Activated CD4-positive, alpha-beta T cell treated with anti-CD3 and anti-CD28 coated beads for 24 hours (primary cell): ENCODE results near the gene DNAH3.
"Not testable (repeated sequence)": the region's sequence is repeated elsewhere in the genome, so short reads cannot be mapped to it uniquely, and the experiment has no call there.

ENCODE experiments used
- DNase-seq, 2 donors: peaks; one replicate each; pipeline ENCODE4 v3.0.0-alpha.2; 2020; ENCODE audit warnings: low read depth in 2 of 2

DNAH3 gene

GRCh38 chr16:20944861-20945574, 205.6 kb downstream of the DNAH3 start:
- peak; percentile 8 to 11 for DNase-seq

GRCh38 chr16:20942256-20942655, 208.4 kb downstream of the DNAH3 start:
- no peak for DNase-seq

DNA sequence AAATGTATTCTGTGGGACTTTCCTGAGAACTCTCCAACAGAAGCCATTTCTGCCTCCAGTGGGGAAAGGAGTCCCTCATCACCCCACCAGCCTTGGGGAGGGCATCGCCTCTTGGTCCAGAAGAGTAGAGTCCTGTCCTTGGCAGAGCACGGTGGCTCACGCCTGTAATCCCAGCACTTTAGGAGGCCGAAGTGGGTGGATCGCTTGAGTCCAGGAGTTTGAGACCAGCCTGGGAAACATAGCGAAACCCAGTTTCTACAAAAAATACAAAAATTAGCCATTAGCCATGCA, 209.1 kb downstream of the DNAH3 start:
- DNase-seq: no peak

DNA sequence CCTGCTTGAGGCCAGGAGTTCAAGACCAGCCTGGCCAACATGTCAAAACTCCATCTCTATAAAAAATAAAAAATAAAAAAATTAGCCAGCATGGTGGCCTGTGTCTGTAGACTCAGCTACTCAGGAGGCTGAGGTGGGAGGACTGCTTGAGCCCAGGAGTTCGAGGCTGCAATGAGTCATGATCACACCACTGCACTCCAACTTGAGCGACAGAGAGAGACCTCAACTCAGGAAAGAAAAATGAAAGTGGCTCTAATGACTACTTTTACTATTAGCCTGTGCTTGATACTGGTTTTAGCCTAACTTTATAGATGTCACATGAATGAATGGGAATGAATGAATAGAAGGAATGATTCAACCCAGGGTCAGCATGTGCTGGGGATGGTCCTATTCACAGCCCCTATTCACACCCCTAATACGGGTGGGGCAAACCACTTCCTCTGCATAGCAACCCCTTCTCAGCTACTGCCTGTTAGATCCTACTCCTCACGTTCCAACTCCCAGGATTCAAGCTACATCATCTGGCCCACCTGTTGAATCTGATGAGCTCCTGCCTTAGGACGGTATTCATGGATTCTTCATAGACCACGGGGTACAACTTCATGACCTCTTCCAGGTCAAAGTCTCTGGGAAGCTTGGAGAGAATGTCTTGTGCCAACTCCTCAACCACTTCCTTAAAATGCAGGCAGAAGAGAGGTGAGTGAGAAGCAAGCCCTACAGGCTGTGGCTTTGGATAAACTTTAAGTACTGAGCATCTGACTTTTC, 209.6 kb downstream of the DNAH3 start:
- DNase-seq: no peak

GRCh38 chr16:20939611-20940010, 211.0 kb downstream of the DNAH3 start:
- no peak for DNase-seq

- no peak for DNase-seq
Measured at GRCh38 chr16:20938426-20938825, 212.2 kb downstream of the DNAH3 start.

DNA sequence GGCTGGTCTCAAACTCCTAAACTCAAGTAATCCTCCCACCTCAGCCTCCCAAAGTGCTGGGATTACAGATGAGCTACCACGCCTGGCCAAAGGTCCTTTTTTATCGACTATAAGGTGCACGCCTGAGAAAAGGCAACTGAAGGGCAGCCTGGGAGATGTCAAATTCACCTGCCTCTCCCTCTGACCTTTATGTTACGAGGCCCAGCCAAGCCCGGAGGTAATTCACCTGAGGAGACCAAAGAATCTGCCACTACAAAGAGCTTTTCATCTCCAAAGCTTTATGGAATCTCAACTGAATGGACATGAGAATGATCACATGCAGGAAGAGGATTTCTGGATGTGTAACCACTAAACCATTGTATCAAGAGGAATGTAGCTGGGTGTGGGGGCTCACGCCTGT, 212.9 kb downstream of the DNAH3 start:
- DNase-seq: no peak

GRCh38 chr16:20933589-20933988, 217.1 kb downstream of the DNAH3 start:
- no peak for DNase-seq

- DNase-seq: no peak
Measured at GRCh38 chr16:20931066-20931600, 219.5 kb downstream of the DNAH3 start.

- no peak for DNase-seq
Measured at GRCh38 chr16:20930365-20930690, 220.3 kb downstream of the DNAH3 start.

DNA sequence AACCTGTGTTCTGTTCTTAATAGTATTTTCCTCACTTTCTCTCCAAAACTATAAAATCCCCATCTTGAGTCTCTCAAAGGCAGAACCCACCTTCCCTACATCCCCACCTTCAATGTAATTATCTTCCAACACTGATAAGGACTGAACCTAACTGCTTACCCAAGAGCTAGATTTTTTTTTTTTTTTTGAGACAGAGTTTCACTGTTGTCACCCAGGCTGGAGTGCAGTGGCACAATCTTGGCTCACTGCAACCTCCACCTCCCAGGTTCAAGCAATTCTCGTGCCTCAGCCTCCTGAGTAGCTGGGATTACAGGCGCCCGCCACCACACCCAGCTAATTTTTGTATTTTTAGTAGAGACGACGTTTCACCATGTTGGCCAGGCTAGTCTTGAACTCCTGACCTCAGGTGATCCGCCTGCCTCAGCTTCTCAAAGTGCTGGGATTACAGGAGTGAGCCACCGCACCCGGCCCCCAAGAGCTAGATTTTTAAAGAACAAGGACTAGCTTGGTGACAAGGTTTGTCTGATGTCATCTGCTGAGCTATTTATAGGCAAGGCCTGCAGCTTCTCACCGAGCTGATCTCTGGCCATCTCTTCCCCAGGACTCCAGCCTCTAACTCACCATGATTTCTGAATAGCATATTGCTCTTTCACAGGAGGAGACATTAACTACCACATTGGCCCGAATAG, 220.8 kb downstream of the DNAH3 start:
- not testable (repeated sequence) for DNase-seq

DNA sequence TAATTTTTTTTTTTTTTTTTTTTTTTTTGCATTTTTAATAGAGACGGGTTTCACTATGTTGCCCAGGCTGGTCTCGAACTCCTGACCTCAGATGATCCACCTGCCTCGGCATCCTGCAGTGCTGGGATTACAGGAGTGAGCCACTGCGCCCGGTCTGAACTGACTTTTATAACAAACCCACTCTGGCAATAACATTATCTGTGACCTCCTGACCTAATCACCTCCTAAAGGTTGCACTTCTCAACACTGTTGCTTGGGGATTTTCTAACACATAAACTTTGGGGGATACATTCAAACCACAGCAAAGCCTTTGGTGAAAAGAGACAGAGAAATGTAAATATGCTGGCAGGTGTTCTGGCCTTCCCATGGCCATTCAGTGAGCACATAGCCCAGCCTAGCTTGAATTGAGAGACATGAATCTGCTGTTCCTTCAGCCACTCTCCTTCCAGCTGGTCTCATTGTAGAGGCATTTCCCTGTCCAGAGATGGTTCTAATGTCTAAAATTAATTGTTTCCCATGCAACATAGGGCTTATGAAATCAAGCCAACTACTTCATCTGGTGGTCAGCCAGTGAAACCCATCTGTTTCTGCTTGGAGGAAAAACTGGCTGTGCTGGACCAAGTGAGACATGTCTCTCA, 221.8 kb downstream of the DNAH3 start:
- no peak for DNase-seq

DNA sequence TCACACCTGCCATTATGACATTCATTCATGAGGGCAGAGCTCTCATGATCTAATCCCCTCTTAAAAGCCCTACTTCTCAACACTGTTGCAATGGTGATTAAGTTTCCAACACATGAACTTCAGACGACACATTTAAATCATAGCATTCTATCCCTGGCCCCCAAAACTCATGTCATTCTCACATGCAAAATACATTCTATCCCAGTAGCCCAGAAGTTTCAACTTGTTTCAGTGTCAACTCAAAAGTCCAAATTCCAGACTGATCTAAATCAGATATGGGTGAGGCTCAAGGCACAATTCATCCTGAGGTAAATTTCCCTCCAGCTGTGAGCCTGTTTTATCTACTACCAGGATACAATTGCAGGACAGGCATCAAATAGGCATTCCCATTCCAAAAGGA, 224.9 kb downstream of the DNAH3 start:
- DNase-seq: no peak

- DNase-seq: no peak
Measured at GRCh38 chr16:20923876-20924275, 226.8 kb downstream of the DNAH3 start.

GRCh38 chr16:20920799-20921198, 229.8 kb downstream of the DNAH3 start:
- no peak for DNase-seq

GRCh38 chr16:20920091-20920490, 230.6 kb downstream of the DNAH3 start:
- no peak for DNase-seq

GRCh38 chr16:20918486-20919239, 232.0 kb downstream of the DNAH3 start:
- DNase-seq: no peak

- DNase-seq: no peak
Measured at GRCh38 chr16:20916942-20917341, 233.7 kb downstream of the DNAH3 start.

DNA sequence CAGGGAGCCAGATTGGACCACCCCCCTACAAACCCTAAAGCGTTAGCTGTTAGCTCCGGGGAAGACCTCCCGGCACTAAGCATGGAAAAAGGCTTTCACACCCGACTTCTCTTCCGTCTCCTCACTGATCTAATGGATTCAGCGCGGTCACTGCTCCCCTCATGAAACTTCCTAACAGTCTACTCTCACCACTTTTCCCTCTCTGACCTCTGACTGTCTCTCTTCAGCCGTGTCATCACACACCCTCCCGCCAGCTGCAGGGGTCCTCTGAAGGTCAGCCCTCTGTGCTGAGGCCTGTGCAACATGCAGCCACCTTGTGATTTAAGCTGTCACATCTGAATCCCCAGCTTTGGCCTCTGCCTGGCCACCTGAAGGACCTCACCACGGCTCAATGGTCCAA, 234.4 kb downstream of the DNAH3 start:
- no peak for DNase-seq

- DNase-seq: no peak
Measured at GRCh38 chr16:20911361-20911760, 239.3 kb downstream of the DNAH3 start.

GRCh38 chr16:20910781-20911321, 239.8 kb downstream of the DNAH3 start:
- DNase-seq: no peak
